Smooth muscle cell (in vitro differentiated cells): ENCODE data around the gene KIRREL3. TPM values are rescaled to one million over a fixed set of nuclear protein-coding genes. Genes with fewer than 3 reads are reported as not detected.

ENCODE experiments used
- DNase-seq: peaks from one replicate; lab custom pipeline; 2025; ENCODE audit not compliant: unreplicated experiment; lab: John Stamatoyannopoulos, UW
- H2AFZ ChIP-seq: fragments of 200-600 bp; sonication (generic); 2 replicates; pipeline ENCODE4 v1.6.0; 2016; ENCODE audit warnings: antibody characterized with exemption, low read depth, mild to moderate bottlenecking
- H3F3A ChIP-seq: fragments of 200-600 bp; sonication (generic); 2 replicates; pipeline ENCODE4 v1.6.0; 2017; ENCODE audit warnings: antibody characterized with exemption, low read depth
- H3K27ac ChIP-seq: fragments of 200-600 bp; sonication (generic); 2 replicates; pipeline ENCODE4 v1.5.1; 2016; ENCODE audit warnings: low read depth, mild to moderate bottlenecking
- H3K27me3 ChIP-seq: fragments of 200-600 bp; sonication (generic); 2 replicates; pipeline ENCODE4 v1.6.1; 2016; ENCODE audit warnings: low read depth, mild to moderate bottlenecking
- H3K36me3 ChIP-seq: fragments of 200-600 bp; sonication (generic); 2 replicates; pipeline ENCODE4 v1.5.1; 2016; ENCODE audit warnings: low read depth
- H3K4me1 ChIP-seq: fragments of 200-600 bp; sonication (generic); 2 replicates; pipeline ENCODE4 v1.5.1; 2016; ENCODE audit warnings: low read depth
- H3K4me2 ChIP-seq: fragments of 200-600 bp; sonication (generic); 2 replicates; pipeline ENCODE4 v1.6.0; 2016; ENCODE audit warnings: mild to moderate bottlenecking
- H3K4me3 ChIP-seq: fragments of 200-600 bp; sonication (generic); 2 replicates; pipeline ENCODE4 v1.5.1; 2016; ENCODE audit warnings: mild to moderate bottlenecking
- H3K79me2 ChIP-seq: fragments of 200-600 bp; sonication (generic); 2 replicates; pipeline ENCODE4 v1.6.0; 2016; ENCODE audit warnings: low read depth, mild to moderate bottlenecking
- H3K9ac ChIP-seq: fragments of 200-600 bp; sonication (generic); 2 replicates; pipeline ENCODE4 v1.6.0; 2016; ENCODE audit warnings: low read depth
- H3K9me3 ChIP-seq: fragments of 200-600 bp; sonication (generic); replicated peaks from 2 replicates; pipeline ENCODE4 v1.5.1; 2016; ENCODE audit warnings: low read depth
- H4K20me1 ChIP-seq: fragments of 200-600 bp; sonication (generic); 2 replicates; pipeline ENCODE4 v1.6.0; 2016; ENCODE audit warnings: low read depth
- CTCF ChIP-seq: fragments of 200-600 bp; sonication (generic); IDR thresholded peaks from 2 replicates; pipeline ENCODE4 v1.5.1; 2017; ENCODE audit warnings: borderline replicate concordance, mild to moderate bottlenecking, antibody characterized with exemption; ENCODE audit not compliant: insufficient read depth, poor library complexity, severe bottlenecking
- WGBS: methylation state at CpG from one replicate; pipeline ENCODE4 v1.1.7; 2016; ENCODE audit warnings: low lambda C conversion rate; 5-methylcytosine and 5-hydroxymethylcytosine counted together
- polyA plus RNA-seq: library from polyadenylated mRNA; unstranded; fragments of >200 nt; fragmentation: Nextera tagmentation; extraction: Ambion mirVana; gene quantifications from 2 replicates; pipeline ENCODE4 v1.2.1, GENCODE V29; 2016
- total RNA-seq: library from RNA; depleted of rRNA; stranded (reverse); fragments of >200 nt; gene quantifications from 2 replicates; pipeline ENCODE4 v1.2.3, GENCODE V29; 2014

The KIRREL3 gene
- total and polyA plus RNA-seq, 2 experiments from 2014 or later, result 1.2 TPM; not detected in 1

- H3K27ac ChIP-seq, result peak overlapping the region; percentile 76
- H3K9ac ChIP-seq, result peak overlapping the region; percentile 23
- no peaks in the 10 kb centered on the region for H3K79me2 ChIP-seq
- no peaks in the 10 kb centered on the region for H4K20me1 ChIP-seq
- TF ChIP-seq CTCF, result no peak
- H3K36me3 ChIP-seq, result no peaks in the 10 kb centered on the region
- DNase-seq, result no peak
- H3K27me3 ChIP-seq, result no peaks in the 10 kb centered on the region
- no peak overlapping the region for H3K4me3 ChIP-seq
- peaks cover 13% of the 10 kb centered on the region for H3K4me1 ChIP-seq
- WGBS, result 67% methylated on average over 8 of the region's 9 CpGs
- H3K4me2 ChIP-seq, result peak overlapping the region; percentile 45
- H2AFZ ChIP-seq, result no peak overlapping the region
- H3F3A ChIP-seq, result no peaks in the 10 kb centered on the region
- H3K9me3 ChIP-seq, result no peaks in the 10 kb centered on the region
Measured at GRCh38 chr11:126547691-126548090, 452.9 kb downstream of the KIRREL3 start.

GRCh38 chr11:126547161-126547560 lies 453.4 kb downstream of the KIRREL3 start:
- Histone ChIP-seq H3K27me3 (no peaks in the 10 kb centered on the region), H3K9ac (peak overlapping the region; percentile 23), H3K27ac (peak overlapping the region; percentile 76), H3F3A (no peaks in the 10 kb centered on the region), H3K36me3 (no peaks in the 10 kb centered on the region), H3K9me3 (no peaks in the 10 kb centered on the region), H2AFZ (no peak overlapping the region), H3K79me2 (no peaks in the 10 kb centered on the region), H3K4me3 (no peak overlapping the region), H3K4me2 (peak overlapping the region; percentile 45), H3K4me1 (peaks cover 13% of the 10 kb centered on the region), H4K20me1 (no peaks in the 10 kb centered on the region)
- TF ChIP-seq CTCF, result no peak
- no peak for DNase-seq
- WGBS, result 44% methylated on average over 9 of the region's 9 CpGs

GRCh38 chr11:126546694-126547093 lies 453.9 kb downstream of the KIRREL3 start:
- Histone ChIP-seq H3K79me2 (no peaks in the 10 kb centered on the region), H4K20me1 (no peaks in the 10 kb centered on the region), H3K36me3 (no peaks in the 10 kb centered on the region), H3K27me3 (no peaks in the 10 kb centered on the region), H3K9ac (no peak overlapping the region), H3K4me2 (no peak overlapping the region), H3K4me3 (no peak overlapping the region), H2AFZ (no peak overlapping the region), H3K27ac (no peak overlapping the region), H3F3A (no peaks in the 10 kb centered on the region), H3K4me1 (peaks cover 13% of the 10 kb centered on the region), H3K9me3 (no peaks in the 10 kb centered on the region)
- DNase-seq, result no peak
- TF ChIP-seq CTCF, result no peak
- WGBS, result 84% methylated on average over 5 of the region's 5 CpGs

- no peak overlapping the region for H2AFZ ChIP-seq
- DNase-seq, result no peak
- no peak overlapping the region for H3K9ac ChIP-seq
- H3K36me3 ChIP-seq, result no peaks in the 10 kb centered on the region
- no peak for TF ChIP-seq CTCF
- H3K4me3 ChIP-seq, result no peak overlapping the region
- no peak overlapping the region for H3K27ac ChIP-seq
- no peaks in the 10 kb centered on the region for H3K79me2 ChIP-seq
- 93% methylated on average over 2 of the region's 2 CpGs for WGBS
- H3F3A ChIP-seq, result no peaks in the 10 kb centered on the region
- no peaks in the 10 kb centered on the region for H3K27me3 ChIP-seq
- no peaks in the 10 kb centered on the region for H3K9me3 ChIP-seq
- H3K4me2 ChIP-seq, result no peak overlapping the region
- peaks cover 13% of the 10 kb centered on the region for H3K4me1 ChIP-seq
- no peaks in the 10 kb centered on the region for H4K20me1 ChIP-seq
Measured at GRCh38 chr11:126546191-126546590, 454.4 kb downstream of the KIRREL3 start.
